OCI-LY3 (cell line): ENCODE results near the gene MED19.

Experiments
- CTCF ChIP-seq: fragments of 200-600, 300-600 bp; sonication (generic); IDR thresholded peaks from 2 replicates; pipeline ENCODE4 v1.5.1; 2014; ENCODE audit warnings: antibody characterized with exemption, low read length, low read depth
- EZH2phosphoT487 ChIP-seq: fragments of 200-600 bp; shearing (Covaris generic); IDR thresholded peaks from 2 replicates; pipeline ENCODE4 v1.6.1; 2018; ENCODE audit warnings: antibody characterized with exemption, mixed run types, low read depth

DNA sequence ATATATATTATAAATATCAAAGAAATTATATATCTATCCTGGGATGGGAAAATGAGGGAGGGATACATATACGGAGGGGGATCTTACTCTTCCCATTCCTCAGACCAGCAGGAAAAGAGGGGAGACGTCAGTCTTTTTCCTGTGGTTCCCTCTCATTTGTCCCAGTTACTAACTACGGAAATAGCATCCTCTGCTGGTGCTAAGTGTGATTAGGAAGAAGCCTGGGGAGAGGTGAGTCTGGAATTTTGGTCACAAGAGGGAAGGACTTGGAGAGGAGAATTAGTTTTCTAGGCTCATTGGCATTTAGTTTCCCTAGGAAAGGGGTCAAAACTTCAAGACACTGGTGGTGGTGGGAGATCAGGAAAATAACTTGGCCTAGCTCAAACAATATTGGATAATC, 11.6 kb downstream of the MED19 start:
- TF ChIP-seq EZH2phosphoT487 (no peak), CTCF (no peak)
